Memory B cell (primary cell): Measurements from ENCODE around the gene ENPP6.
A peak's percentile ranks its signal among the peaks of the same experiment; 100 is the strongest.

Source experiments
- ATAC-seq: fragments of 150-1000 bp; cut with Tn5 transposase; 2 replicates; pipeline ENCODE4 v1.10.0; 2021; ENCODE audit warnings: low read depth, mild to moderate bottlenecking, moderate library complexity
- DNase-seq, 2 donors: peaks; one replicate each; pipeline ENCODE4 v3.0.0; 2022; ENCODE audit warnings: low spot score in 2 of 2
- H3K27ac Mint-ChIP-seq: one replicate; pipeline ENCODE4 v1.8.0; 2022; ENCODE audit warnings: mild to moderate bottlenecking, moderate library complexity, mixed read lengths
- H3K27me3 Mint-ChIP-seq: one replicate; pipeline ENCODE4 v1.8.0; 2022; ENCODE audit warnings: mixed read lengths
- H3K36me3 Mint-ChIP-seq: one replicate; pipeline ENCODE4 v1.8.0; 2022; ENCODE audit warnings: mild to moderate bottlenecking, mixed read lengths
- H3K4me1 Mint-ChIP-seq: one replicate; pipeline ENCODE4 v1.8.0; 2022; ENCODE audit warnings: mixed read lengths
- H3K4me3 Mint-ChIP-seq: one replicate; pipeline ENCODE4 v1.8.0; 2022; ENCODE audit warnings: mild to moderate bottlenecking, moderate library complexity, mixed read lengths
- H3K9me3 Mint-ChIP-seq: one replicate; pipeline ENCODE4 v1.8.0; 2022; ENCODE audit warnings: mixed read lengths

The ENPP6 gene

GRCh38 chr4:184217634-184218033, at the start of gene ENPP6:
Gene ENPP6 (minus strand): TSS chr4:184217873. CDS start chr4:184217819, 54 bp downstream.
- H3K27me3 Mint-ChIP-seq: peaks cover 13% of the 10 kb centered on the region
- peaks cover 3% of the 10 kb centered on the region for H3K9me3 Mint-ChIP-seq
- no peak for ATAC-seq
- DNase-seq: no peak
- H3K36me3 Mint-ChIP-seq: peaks cover 2% of the 10 kb centered on the region
- no peak within 1 kb of the TSS for H3K27ac Mint-ChIP-seq
- no peaks in the 10 kb centered on the region for H3K4me1 Mint-ChIP-seq
- H3K4me3 Mint-ChIP-seq: no peak within 1 kb of the TSS

- ATAC-seq (no peak), DNase-seq (no peak)
- H3K36me3 Mint-ChIP-seq: peaks cover 3% of the 10 kb centered on the region
- peak overlapping the region; percentile 90 for H3K4me3 Mint-ChIP-seq
- H3K27me3 Mint-ChIP-seq: no peaks in the 10 kb centered on the region
- H3K27ac Mint-ChIP-seq: peak overlapping the region; percentile 98
- peaks cover 4% of the 10 kb centered on the region for H3K9me3 Mint-ChIP-seq
- peaks cover 37% of the 10 kb centered on the region for H3K4me1 Mint-ChIP-seq
These were observed 49.5 kb upstream of the ENPP6 start for GRCh38 chr4:184267206-184267608.

- no peaks in the 10 kb centered on the region for H3K27me3 Mint-ChIP-seq
- peak overlapping the region; percentile 89 for H3K27ac Mint-ChIP-seq
- H3K9me3 Mint-ChIP-seq: peaks cover 4% of the 10 kb centered on the region
- no peak for DNase-seq
- H3K36me3 Mint-ChIP-seq: peaks cover 3% of the 10 kb centered on the region
- no peak for ATAC-seq
- H3K4me3 Mint-ChIP-seq: peak overlapping the region; percentile 72
- H3K4me1 Mint-ChIP-seq: peaks cover 36% of the 10 kb centered on the region
These were observed 48.1 kb upstream of the ENPP6 start for GRCh38 chr4:184265546-184266351.

GRCh38 chr4:184263910-184264732, 46.4 kb upstream of the ENPP6 start:
- Mint-ChIP-seq H3K36me3 (peaks cover 3% of the 10 kb centered on the region), H3K4me3 (peak overlapping the region; percentile 72), H3K4me1 (peaks cover 24% of the 10 kb centered on the region), H3K9me3 (peaks cover 4% of the 10 kb centered on the region), H3K27ac (peak overlapping the region; percentile 92), H3K27me3 (no peaks in the 10 kb centered on the region)
- DNase-seq (peak; percentile 89 to 92), ATAC-seq (peak; percentile 56)

GRCh38 chr4:184263461-184263860, 45.8 kb upstream of the ENPP6 start:
- Mint-ChIP-seq H3K9me3 (peaks cover 4% of the 10 kb centered on the region), H3K4me3 (no peak overlapping the region), H3K27me3 (no peaks in the 10 kb centered on the region), H3K27ac (no peak overlapping the region), H3K4me1 (peaks cover 24% of the 10 kb centered on the region), H3K36me3 (peaks cover 3% of the 10 kb centered on the region)
- ATAC-seq: no peak
- DNase-seq: no peak

GRCh38 chr4:184262901-184263300, 45.2 kb upstream of the ENPP6 start:
- H3K27ac Mint-ChIP-seq: no peak overlapping the region
- DNase-seq (no peak), ATAC-seq (no peak)
- no peaks in the 10 kb centered on the region for H3K27me3 Mint-ChIP-seq
- H3K36me3 Mint-ChIP-seq: peaks cover 3% of the 10 kb centered on the region
- no peak overlapping the region for H3K4me3 Mint-ChIP-seq
- H3K9me3 Mint-ChIP-seq: peaks cover 4% of the 10 kb centered on the region
- H3K4me1 Mint-ChIP-seq: peaks cover 23% of the 10 kb centered on the region

- peaks cover 2% of the 10 kb centered on the region for H3K27me3 Mint-ChIP-seq
- H3K9me3 Mint-ChIP-seq: peaks cover 3% of the 10 kb centered on the region
- peaks cover 12% of the 10 kb centered on the region for H3K4me1 Mint-ChIP-seq
- DNase-seq: no peak
- no peak overlapping the region for H3K27ac Mint-ChIP-seq
- no peak overlapping the region for H3K4me3 Mint-ChIP-seq
- no peak for ATAC-seq
- H3K36me3 Mint-ChIP-seq: no peaks in the 10 kb centered on the region
These were observed 43.6 kb upstream of the ENPP6 start for GRCh38 chr4:184261246-184261645.

- no peak for ATAC-seq
These were observed 42.2 kb upstream of the ENPP6 start for GRCh38 chr4:184259866-184260265.

GRCh38 chr4:184259081-184259480, 41.4 kb upstream of the ENPP6 start:
- Mint-ChIP-seq H3K4me3 (no peak overlapping the region), H3K27ac (no peak overlapping the region), H3K27me3 (peaks cover 2% of the 10 kb centered on the region), H3K4me1 (peaks cover 2% of the 10 kb centered on the region), H3K9me3 (peaks cover 3% of the 10 kb centered on the region), H3K36me3 (no peaks in the 10 kb centered on the region)
- ATAC-seq (no peak), DNase-seq (no peak)

More at GRCh38 chr4:184259866-184260265, 42.2 kb upstream of the ENPP6 start:
- no peaks in the 10 kb centered on the region for H3K36me3 Mint-ChIP-seq
- H3K27ac Mint-ChIP-seq: no peak overlapping the region
- peaks cover 3% of the 10 kb centered on the region for H3K9me3 Mint-ChIP-seq
- H3K27me3 Mint-ChIP-seq: peaks cover 2% of the 10 kb centered on the region
- H3K4me1 Mint-ChIP-seq: peaks cover 3% of the 10 kb centered on the region
- H3K4me3 Mint-ChIP-seq: no peak overlapping the region
- no peak for DNase-seq

GRCh38 chr4:184255871-184256642, 38.4 kb upstream of the ENPP6 start:
- DNase-seq (no peak), ATAC-seq (no peak)
- Mint-ChIP-seq H3K27me3 (peaks cover 2% of the 10 kb centered on the region), H3K4me1 (peaks cover under 1% of the 10 kb centered on the region), H3K36me3 (no peaks in the 10 kb centered on the region), H3K9me3 (peaks cover 3% of the 10 kb centered on the region), H3K27ac (no peak overlapping the region), H3K4me3 (no peak overlapping the region)

GRCh38 chr4:184255361-184255760, 37.7 kb upstream of the ENPP6 start:
- H3K9me3 Mint-ChIP-seq: peaks cover 3% of the 10 kb centered on the region
- no peak overlapping the region for H3K4me3 Mint-ChIP-seq
- no peak for ATAC-seq
- no peak for DNase-seq
- no peaks in the 10 kb centered on the region for H3K36me3 Mint-ChIP-seq
- H3K27me3 Mint-ChIP-seq: peaks cover 2% of the 10 kb centered on the region
- no peak overlapping the region for H3K27ac Mint-ChIP-seq
- peaks cover 4% of the 10 kb centered on the region for H3K4me1 Mint-ChIP-seq

GRCh38 chr4:184253072-184253420, 35.4 kb upstream of the ENPP6 start:
- ATAC-seq: no peak
- H3K36me3 Mint-ChIP-seq: no peaks in the 10 kb centered on the region
- peaks cover 4% of the 10 kb centered on the region for H3K4me1 Mint-ChIP-seq
- H3K27ac Mint-ChIP-seq: no peak overlapping the region
- DNase-seq: no peak
- H3K9me3 Mint-ChIP-seq: peaks cover 3% of the 10 kb centered on the region
- H3K27me3 Mint-ChIP-seq: peaks cover 2% of the 10 kb centered on the region
- H3K4me3 Mint-ChIP-seq: no peak overlapping the region

GRCh38 chr4:184252136-184253071, 34.7 kb upstream of the ENPP6 start:
- Mint-ChIP-seq H3K4me1 (peaks cover 4% of the 10 kb centered on the region), H3K4me3 (no peak overlapping the region), H3K27me3 (peaks cover 2% of the 10 kb centered on the region), H3K9me3 (peaks cover 2% of the 10 kb centered on the region), H3K27ac (no peak overlapping the region), H3K36me3 (no peaks in the 10 kb centered on the region)
- no peak for ATAC-seq
- DNase-seq: no peak
